Inflammatory macrophage (primary cell): ENCODE data around the gene ATRNL1.

Experiments
- DNase-seq, 2 donors: peaks; one replicate each; pipeline ENCODE4 v3.0.0-alpha.2; 2020 to 2022

The ATRNL1 gene

DNA sequence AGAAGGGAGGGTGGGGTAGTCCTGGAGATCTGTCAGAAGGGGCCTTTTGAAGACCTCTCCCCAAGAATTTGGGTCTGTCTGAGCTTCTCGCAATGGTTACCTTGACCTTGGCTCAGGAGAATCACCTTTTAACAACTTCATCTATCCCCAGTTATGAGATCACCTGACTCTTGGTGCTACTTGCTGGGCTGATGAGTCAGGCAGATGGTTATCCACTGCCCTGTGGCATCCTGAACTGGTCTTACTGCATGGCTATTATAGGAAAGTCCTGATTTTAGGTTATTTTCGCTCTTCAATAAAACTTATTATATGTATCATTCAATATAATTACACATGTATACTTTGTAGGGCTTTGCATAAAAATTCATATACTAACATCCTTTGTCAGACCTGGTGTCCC, 905.1 kb downstream of the ATRNL1 start:
- DNase-seq, result no peak
